Measurements from ENCODE around the gene KASH5.

Gene KASH5

GRCh38 chr19:49339301-49340068 is 48.6 kb upstream of the KASH5 start:
- ChIA-PET CTCF (interaction anchor here (1.4 kb wide), 1 partner anchor 38 kb away, joined by 6 read pairs; no protein-coding TSS in a partner anchor), POLR2A (no interaction called here)
- peak; percentile 96 for TF ChIP-seq KLF1 (tag by site-specific recombination; IDR thresholded peaks at IDR 0.05)
- no peak for TF ChIP-seq ZNF658 (tag by site-specific recombination; IDR thresholded peaks at IDR 0.05)
- TF ChIP-seq ZNF211 (tag by site-specific recombination; IDR thresholded peaks at IDR 0.05; ENCODE audit: low read depth) = peak; percentile 7; the same call in 1 of the 2 replicates
- TF ChIP-seq ZNF555 (tag by site-specific recombination; conservative IDR thresholded peaks at IDR 0.05) = no peak
- no peak for TF ChIP-seq HOXA7 (CRISPR knock-in tag; IDR thresholded peaks at IDR 0.05; ENCODE audit: borderline replicate concordance)
- peak; percentile 60 for TF ChIP-seq KLF8 (tag by site-specific recombination; IDR thresholded peaks at IDR 0.05)
- Histone ChIP-seq H3K27ac (ENCODE audit: extremely low read depth, low read depth, low read length) (no peak overlapping the region), H3K9me3 (ENCODE audit: control insufficient read depth, insufficient read depth, low read depth, low read length) (no peaks in the 10 kb centered on the region), H3K4me3 (ENCODE audit: low read depth, low read length) (no peak overlapping the region), H3K36me3 (ENCODE audit: control insufficient read depth in 2 of 2, insufficient read depth in 1 of 2, low read length in 2 of 2) (peaks cover 8 to 36% of the 10 kb centered on the region in 2 experiments), H3K4me1 (ENCODE audit: control insufficient read depth, insufficient read depth, low read length) (peaks cover 7% of the 10 kb centered on the region; the same call in 1 of the 2 replicates)

- ChIA-PET CTCF (interaction anchor here (1.4 to 1.8 kb wide), 2 partner anchors 12 to 39 kb away, joined by 6 to 7 read pairs; no protein-coding TSS in a partner anchor), POLR2A (interaction anchor here (1.1 kb wide), 1 partner anchor 25 kb away, joined by 6 read pairs; no protein-coding TSS in a partner anchor)
- Histone ChIP-seq H3K27ac (ENCODE audit: extremely low read depth, low read depth, low read length) (peak overlapping the region; percentile 29; the same call in 1 of the 2 replicates), H3K4me3 (ENCODE audit: low read depth, low read length) (no peak overlapping the region), H3K36me3 (ENCODE audit: control insufficient read depth in 2 of 2, insufficient read depth in 1 of 2, low read length in 2 of 2) (peaks cover 11 to 44% of the 10 kb centered on the region in 2 experiments), H3K9me3 (ENCODE audit: control insufficient read depth, insufficient read depth, low read depth, low read length) (no peaks in the 10 kb centered on the region), H3K4me1 (ENCODE audit: control insufficient read depth, insufficient read depth, low read length) (peaks cover 7% of the 10 kb centered on the region; the same call in 1 of the 2 replicates)
- TF ChIP-seq HIC1 (tag by site-specific recombination; IDR thresholded peaks at IDR 0.05) = no peak
- TF ChIP-seq REPIN1 (tag by site-specific recombination; IDR thresholded peaks at IDR 0.05; ENCODE audit: low read depth) = no peak
- TF ChIP-seq ZNF26 (tag by site-specific recombination; IDR thresholded peaks at IDR 0.05) = no peak
- no peak for TF ChIP-seq ZNF175 (tag by site-specific recombination; IDR thresholded peaks at IDR 0.05)
- no peak for TF ChIP-seq ZNF211 (tag by site-specific recombination; IDR thresholded peaks at IDR 0.05; ENCODE audit: low read depth)
- peak; percentile 95 for TF ChIP-seq ZNF423 (tag by site-specific recombination; IDR thresholded peaks at IDR 0.05)
- no peak for TF ChIP-seq ZNF426 (tag by site-specific recombination; IDR thresholded peaks at IDR 0.05)
- no peak for TF ChIP-seq ZNF830 (tag by site-specific recombination; IDR thresholded peaks at IDR 0.05; ENCODE audit: low read depth)
- no peak for TF ChIP-seq TCF7L2 (IDR thresholded peaks at IDR 0.05; ENCODE audit: borderline replicate concordance, low read depth, low read length)
- TF ChIP-seq KLF9 (tag by site-specific recombination; IDR thresholded peaks at IDR 0.05; ENCODE audit: low read depth) = peak; percentile 53
- no peak for TF ChIP-seq ZNF362 (tag by site-specific recombination; IDR thresholded peaks at IDR 0.05)
- no peak for TF ChIP-seq ZBTB10 (tag by site-specific recombination; IDR thresholded peaks at IDR 0.05)
- TF ChIP-seq ZNF350 (tag by site-specific recombination; IDR thresholded peaks at IDR 0.05) = no peak
- TF ChIP-seq BCL6B (tag by site-specific recombination; IDR thresholded peaks at IDR 0.05) = no peak
- peak; percentile 31; the same call in 1 of the 2 replicates for TF ChIP-seq ZNF692 (tag by site-specific recombination; IDR thresholded peaks at IDR 0.05)
- TF ChIP-seq ZNF133 (tag by site-specific recombination; IDR thresholded peaks at IDR 0.05) = no peak
Measured at GRCh38 chr19:49340069-49340864, 47.8 kb upstream of the KASH5 start.

Measured in HEK293 (cell line).